Measurements from ENCODE around the gene ZNF350. TPM values are rescaled to one million over a fixed set of nuclear protein-coding genes. Genes with fewer than 3 reads are reported as not detected.

Gene ZNF350
- total RNA-seq, 2 donors from 2014 or later, result 3.1 to 5.9 TPM

DNA sequence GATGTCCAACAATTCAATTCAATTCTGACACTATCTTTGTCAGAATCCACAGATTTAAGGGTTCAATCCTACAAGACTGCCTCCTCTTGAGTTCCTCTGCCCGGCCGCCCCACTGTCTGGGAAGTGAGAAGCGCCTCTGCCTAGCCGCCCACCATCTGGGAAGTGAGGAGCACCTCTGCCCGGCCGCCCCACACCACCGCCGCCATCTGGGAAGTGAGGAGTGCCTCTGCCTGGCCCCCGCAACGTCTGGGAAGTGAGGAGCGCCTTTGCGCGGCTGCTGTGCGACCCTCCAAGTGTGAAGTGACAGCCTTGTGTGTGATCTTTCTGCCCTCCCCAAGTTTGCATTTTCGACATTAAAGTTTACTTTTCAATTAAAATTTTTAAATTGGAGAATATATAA lies 35.6 kb upstream of the ZNF350 start:
- H3K4me3 ChIP-seq, result no peak overlapping the region
- WGBS, 2 donors, result 97 to 98% methylated on average over 15 of the region's 15 CpGs
- H3K27ac ChIP-seq, result no peak overlapping the region
- H3K36me3 ChIP-seq (replicated peaks in 1 of 2; ENCODE audit: insufficient read depth in 1 of 2, low read depth in 2 of 2), result peaks cover 9 to 26% of the 10 kb centered on the region in 2 donors
- no peaks in the 10 kb centered on the region for H3K4me1 ChIP-seq
- intact Hi-C loops (cut with DNase I), result no loop called here
- H3K27me3 ChIP-seq, result no peaks in the 10 kb centered on the region
- DNase-seq (no peak), ATAC-seq (no peak)
- TF ChIP-seq POLR2A (IDR thresholded peaks at IDR 0.05), result no peak
- TF ChIP-seq, protein P1, sequence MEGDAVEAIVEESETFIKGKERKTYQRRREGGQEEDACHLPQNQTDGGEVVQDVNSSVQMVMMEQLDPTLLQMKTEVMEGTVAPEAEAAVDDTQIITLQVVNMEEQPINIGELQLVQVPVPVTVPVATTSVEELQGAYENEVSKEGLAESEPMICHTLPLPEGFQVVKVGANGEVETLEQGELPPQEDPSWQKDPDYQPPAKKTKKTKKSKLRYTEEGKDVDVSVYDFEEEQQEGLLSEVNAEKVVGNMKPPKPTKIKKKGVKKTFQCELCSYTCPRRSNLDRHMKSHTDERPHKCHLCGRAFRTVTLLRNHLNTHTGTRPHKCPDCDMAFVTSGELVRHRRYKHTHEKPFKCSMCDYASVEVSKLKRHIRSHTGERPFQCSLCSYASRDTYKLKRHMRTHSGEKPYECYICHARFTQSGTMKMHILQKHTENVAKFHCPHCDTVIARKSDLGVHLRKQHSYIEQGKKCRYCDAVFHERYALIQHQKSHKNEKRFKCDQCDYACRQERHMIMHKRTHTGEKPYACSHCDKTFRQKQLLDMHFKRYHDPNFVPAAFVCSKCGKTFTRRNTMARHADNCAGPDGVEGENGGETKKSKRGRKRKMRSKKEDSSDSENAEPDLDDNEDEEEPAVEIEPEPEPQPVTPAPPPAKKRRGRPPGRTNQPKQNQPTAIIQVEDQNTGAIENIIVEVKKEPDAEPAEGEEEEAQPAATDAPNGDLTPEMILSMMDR (IDR thresholded peaks at IDR 0.05), result no peak
- peaks cover 0 to 73% (median 0%) of the 10 kb centered on the region in 3 donors for H3K9me3 ChIP-seq

DNA sequence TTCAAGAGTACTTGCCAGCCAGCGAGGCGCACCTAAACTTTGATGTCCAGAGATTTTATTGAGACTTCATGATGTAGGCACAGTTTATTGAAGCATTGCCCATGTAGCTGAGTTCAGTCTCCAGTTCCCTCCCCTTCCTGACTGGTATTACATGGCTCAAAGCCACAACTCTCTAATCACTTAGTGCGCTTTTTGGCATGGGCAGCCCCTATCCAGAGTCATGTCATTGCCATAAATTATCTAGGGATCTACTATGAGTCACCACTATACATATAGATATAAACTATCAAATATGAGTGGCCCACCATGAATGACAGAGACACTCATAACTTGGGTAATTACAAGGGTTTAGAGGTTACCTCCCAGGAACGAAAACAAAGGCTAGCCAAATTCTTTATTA lies 33.9 kb upstream of the ZNF350 start:
- intact Hi-C loops (cut with DNase I), result no loop called here
- Histone ChIP-seq H3K36me3 (replicated peaks in 1 of 2; ENCODE audit: insufficient read depth in 1 of 2, low read depth in 2 of 2) (peaks cover 17 to 38% of the 10 kb centered on the region in 2 donors), H3K4me3 (no peak overlapping the region), H3K27me3 (no peaks in the 10 kb centered on the region), H3K9me3 (peaks cover 0 to 77% (median 0%) of the 10 kb centered on the region in 3 donors), H3K4me1 (no peaks in the 10 kb centered on the region), H3K27ac (no peak overlapping the region)
- no peak for ATAC-seq
- no peak for TF ChIP-seq POLR2A (IDR thresholded peaks at IDR 0.05)
- TF ChIP-seq, protein P1 (IDR thresholded peaks at IDR 0.05), result no peak
- no peak for DNase-seq
- 95 to 98% methylated on average over 4 of the region's 4 CpGs for WGBS, 2 donors

DNA sequence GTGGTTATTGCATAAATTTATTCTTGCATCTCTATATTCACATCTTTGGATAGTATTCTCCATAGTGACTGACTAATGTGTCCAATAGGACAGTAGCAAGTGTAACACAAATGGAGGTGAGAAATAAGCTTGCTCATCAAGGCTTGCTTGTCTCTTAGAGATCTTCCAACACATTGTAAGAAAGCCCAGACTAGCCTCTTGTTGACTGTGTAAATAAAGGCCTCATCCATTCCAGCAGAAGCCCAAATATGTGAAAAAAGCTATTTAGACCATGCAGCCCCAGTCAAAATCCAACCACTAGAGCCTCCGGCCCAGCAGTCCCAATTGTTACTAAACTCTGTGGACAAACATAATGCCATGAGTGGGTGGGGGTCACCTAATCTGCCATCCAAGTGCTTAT lies 24.0 kb upstream of the ZNF350 start:
- Histone ChIP-seq H3K27ac (no peak overlapping the region), H3K27me3 (no peaks in the 10 kb centered on the region), H3K4me3 (no peak overlapping the region), H3K4me1 (peaks cover 4% of the 10 kb centered on the region), H3K9me3 (peaks cover 0 to 19% (median 0%) of the 10 kb centered on the region in 3 donors), H3K36me3 (replicated peaks in 1 of 2; ENCODE audit: insufficient read depth in 1 of 2, low read depth in 2 of 2) (no peaks in the 10 kb centered on the region)
- TF ChIP-seq, protein P1 (IDR thresholded peaks at IDR 0.05), result no peak
- no peak for TF ChIP-seq POLR2A (IDR thresholded peaks at IDR 0.05)
- ATAC-seq (no peak), DNase-seq (no peak)
- intact Hi-C loops (cut with DNase I), result no loop called here
- 72 to 100% methylated on average over 1 of the region's 1 CpG for WGBS, 2 donors

DNA sequence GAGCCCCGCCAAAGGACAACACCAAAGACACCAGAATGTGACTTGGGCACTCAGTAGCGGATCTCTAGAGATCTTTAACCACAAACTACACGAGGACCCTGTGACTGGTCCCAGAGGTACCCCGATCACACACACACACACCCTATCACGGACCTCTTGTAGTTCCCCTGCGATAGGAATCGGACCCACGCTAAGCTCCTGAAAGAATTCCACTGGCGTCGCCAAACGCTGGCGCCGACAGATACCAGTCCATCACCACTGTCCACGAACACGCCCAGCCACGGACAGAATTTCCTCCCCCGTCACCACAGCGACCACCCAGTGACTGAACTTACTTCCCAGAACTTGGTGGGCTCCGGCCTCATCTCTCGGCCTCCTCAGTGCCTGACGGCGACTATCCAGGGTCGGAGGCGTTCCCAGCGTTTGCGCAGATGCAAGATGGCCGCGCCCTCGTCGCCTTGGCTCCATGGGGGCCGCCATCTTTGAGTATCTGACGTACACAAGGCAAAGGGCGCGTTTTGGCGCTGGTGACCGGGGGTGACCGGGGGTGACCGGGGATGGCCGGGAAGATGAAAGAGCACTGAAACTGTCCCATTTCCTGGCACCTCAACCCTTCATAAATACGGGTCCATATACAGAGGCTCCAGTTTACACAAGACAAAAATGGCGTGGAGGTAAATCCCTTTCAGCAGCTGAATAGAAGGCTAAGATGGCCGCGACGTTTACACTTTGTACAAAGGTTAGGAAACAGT lies 21.3 kb upstream of the ZNF350 start, which contains the start of gene ZNF615:
Gene ZNF615 (minus strand): TSS at position 406 of the 752 bp plus-strand sequence. CDS start 4,500 bp downstream, outside the sequence.
- peak; percentile 85 to 92 (median 88) for DNase-seq
- Histone ChIP-seq H3K4me1 (peaks cover 4% of the 10 kb centered on the region), H3K9me3 (peaks cover 0 to 15% (median 0%) of the 10 kb centered on the region in 3 donors), H3K27me3 (no peaks in the 10 kb centered on the region), H3K36me3 (replicated peaks in 1 of 2; ENCODE audit: insufficient read depth in 1 of 2, low read depth in 2 of 2) (peaks cover 0 to 1% of the 10 kb centered on the region in 2 donors), H3K27ac (peak within 1 kb of the TSS; percentile 71 to 89 (median 85)), H3K4me3 (peak within 1 kb of the TSS; percentile 36 to 76)
- intact Hi-C loops (cut with DNase I), result no loop called here
- ATAC-seq, result peak; percentile 97
- TF ChIP-seq POLR2A (IDR thresholded peaks at IDR 0.05), result peak in 2 of 3 donors; percentile 65 to 68
- TF ChIP-seq, protein P1 (IDR thresholded peaks at IDR 0.05), result no peak
- WGBS, 2 donors, result 0% methylated on average over 22 to 44 of the region's 44 CpGs
